ENCODE results near the gene RBM22.

The RBM22 gene

DNA sequence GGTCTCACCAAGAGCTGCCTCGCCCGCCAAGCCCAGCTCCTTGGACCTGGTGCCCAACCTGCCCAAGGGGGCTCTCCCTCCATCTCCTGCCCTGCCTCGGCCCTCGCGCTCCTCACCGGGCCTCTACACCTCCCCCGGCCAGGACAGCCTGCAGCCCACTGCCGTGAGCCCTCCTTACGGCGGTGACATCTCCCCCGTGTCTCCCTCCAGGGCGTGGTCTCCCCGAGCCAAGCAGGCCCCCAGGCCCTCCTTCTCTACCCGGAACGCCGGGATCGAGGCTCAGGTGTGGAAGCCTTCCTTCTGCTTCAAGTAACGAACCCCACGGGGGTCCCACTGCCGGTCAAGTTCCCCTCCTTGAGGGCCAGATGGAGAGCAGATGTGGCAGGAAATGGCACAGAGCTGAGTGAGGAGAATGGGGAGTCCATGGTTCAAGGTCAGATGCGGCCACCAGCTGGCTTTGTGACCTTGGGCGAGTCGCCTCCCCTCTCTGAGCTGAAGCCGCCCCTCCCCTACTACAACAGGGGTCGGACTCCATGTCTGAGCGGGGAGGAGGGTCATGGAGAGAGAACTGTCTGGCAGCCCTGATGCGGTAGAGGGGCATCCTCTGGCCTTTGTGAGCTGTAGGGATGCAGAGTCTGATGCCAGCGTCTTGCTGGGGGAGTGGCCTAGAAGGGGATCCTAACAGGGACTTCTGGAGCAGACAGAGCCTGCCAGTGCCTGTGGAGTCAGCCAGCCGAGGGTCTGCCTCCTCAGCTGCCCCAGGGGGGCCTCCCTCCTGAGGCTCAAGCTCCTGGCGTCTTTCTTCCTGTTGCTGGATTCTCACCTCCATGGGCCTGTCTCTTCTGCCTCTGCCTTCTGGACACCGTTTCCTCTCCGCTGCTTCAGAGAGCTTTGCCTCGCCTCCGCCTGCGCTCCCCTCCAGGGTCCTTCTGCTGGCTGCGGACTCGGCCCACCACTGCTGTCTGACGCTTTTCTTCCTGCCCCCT lies 50.5 kb downstream of the RBM22 start:
- DNase-seq: no peak

DNA sequence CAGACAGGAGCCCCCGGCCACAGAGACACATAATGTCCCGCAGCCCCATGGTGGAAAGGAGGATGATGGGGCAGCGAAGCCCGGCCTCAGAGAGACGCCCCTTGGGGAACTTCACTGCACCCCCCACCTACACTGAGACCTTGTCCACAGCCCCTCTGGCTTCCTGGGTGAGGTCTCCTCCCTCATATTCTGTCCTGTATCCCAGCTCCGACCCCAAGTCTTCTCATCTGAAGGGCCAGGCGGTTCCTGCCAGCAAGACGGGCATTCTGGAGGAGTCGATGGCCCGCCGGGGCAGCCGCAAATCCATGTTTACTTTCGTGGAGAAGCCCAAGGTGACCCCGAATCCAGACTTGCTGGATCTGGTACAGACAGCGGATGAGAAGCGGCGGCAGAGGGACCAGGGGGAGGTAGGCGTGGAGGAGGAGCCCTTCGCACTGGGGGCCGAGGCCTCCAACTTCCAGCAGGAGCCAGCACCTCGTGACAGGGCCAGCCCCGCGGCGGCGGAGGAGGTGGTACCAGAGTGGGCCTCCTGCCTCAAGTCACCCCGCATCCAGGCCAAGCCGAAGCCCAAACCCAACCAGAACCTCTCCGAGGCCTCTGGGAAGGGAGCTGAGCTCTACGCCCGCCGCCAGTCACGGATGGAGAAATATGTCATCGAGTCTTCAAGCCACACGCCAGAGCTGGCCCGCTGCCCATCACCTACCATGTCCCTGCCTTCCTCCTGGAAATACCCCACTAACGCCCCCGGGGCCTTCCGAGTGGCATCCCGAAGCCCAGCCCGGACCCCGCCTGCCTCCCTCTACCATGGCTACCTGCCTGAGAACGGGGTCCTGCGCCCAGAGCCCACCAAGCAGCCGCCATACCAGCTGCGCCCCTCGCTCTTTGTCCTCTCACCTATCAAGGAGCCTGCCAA lies 51.5 kb downstream of the RBM22 start:
- no peak for DNase-seq

DNA sequence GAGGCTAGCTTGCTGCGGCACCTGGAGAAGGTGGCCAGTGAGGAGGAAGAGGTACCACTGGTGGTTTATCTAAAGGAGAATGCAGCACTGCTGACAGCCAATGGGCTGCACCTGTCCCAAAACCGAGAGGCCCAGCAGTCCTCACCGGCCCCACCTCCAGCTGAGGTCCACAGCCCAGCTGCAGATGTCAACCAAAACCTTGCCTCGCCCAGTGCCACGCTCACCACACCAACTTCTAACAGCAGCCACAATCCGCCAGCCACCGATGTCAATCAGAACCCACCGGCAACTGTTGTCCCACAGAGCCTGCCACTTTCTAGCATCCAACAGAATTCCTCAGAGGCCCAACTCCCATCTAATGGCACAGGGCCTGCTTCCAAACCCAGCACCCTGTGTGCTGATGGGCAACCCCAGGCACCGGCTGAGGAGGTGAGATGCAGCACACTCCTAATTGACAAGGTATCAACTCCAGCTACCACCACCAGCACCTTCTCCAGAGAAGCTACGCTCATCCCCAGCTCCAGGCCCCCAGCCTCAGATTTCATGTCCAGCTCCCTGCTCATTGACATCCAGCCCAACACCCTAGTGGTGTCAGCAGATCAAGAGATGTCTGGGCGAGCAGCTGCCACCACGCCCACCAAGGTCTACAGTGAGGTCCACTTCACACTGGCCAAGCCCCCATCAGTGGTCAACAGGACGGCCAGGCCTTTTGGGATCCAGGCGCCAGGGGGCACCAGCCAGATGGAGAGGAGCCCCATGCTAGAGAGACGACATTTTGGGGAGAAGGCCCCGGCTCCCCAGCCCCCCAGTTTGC lies 52.4 kb downstream of the RBM22 start:
- DNase-seq: no peak

DNA sequence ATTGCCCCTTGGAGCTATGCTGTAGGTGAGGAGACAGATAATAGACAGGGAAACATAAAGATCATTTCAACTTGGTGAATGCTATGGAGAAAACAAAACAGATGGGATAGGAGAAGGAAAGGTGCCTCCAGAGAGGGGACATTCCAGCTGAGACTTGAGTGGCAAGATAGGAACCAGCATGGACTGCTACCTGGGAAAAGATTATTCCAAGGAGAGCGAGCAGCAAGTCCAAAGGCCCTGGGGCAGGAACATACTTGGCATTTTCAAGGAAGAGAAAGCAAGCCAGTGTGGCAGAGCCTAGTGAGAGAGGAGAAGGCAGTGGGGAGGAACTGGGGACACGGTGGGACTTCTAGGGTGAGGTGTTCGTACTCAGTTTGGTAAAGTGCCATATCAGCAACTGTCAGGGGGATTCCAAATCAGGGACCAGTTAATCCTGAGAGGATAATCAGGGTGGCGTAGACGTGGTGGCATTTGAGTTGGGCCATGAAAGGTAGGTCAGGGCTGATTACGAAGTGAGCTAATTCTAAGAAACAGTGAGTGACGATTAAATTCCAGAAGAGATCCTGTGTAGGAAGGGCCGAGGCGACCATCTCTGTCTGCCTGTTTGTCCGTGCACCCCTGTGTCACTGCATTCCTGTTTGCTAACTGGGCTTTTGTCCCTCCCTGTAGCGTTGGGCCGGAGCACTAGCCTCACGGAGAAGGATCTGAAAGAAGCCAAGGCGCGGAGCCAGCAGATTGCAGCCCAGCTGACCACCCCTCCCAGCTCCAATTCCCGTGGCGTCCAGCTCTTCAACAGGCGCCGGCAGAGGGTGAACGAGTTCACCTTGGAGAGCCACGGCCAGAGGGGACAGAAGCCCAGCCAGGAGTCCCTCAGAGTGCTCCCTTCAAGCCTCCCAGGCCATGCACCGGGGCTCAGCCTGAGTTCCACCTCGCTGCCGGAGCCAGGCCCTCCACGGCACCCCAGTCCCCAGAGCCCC lies 53.3 kb downstream of the RBM22 start:
- no peak for DNase-seq

DNA sequence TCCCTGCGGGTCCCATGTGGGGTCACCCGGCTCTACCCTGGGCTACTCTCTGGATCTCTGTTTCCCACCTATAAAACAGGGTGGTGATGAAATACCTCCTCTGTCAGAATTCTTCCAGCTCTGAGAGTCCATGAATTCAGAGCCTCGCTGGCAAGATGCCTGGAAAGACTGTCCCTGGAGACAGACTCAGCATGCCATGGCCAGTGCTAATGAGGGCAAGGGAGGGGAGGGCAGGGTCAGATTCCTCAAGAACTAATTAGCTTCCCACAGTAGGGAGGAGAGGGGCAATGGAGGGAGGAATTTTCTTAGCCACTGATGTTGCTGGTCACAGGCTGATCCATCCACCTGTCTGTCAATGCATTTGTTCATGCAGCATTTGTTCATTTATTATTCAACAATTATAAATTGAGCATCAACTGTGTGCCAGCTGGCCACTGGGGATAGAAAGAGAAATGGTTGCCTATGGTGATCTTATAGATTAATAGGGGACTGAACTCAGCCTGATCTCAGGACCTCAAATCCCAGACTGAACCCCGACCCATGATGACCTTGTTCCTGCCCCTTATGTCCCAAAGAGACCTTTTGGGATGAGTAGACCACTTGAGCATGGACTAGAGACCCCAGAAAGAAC lies 55.7 kb downstream of the RBM22 start:
- no peak for DNase-seq

DNA sequence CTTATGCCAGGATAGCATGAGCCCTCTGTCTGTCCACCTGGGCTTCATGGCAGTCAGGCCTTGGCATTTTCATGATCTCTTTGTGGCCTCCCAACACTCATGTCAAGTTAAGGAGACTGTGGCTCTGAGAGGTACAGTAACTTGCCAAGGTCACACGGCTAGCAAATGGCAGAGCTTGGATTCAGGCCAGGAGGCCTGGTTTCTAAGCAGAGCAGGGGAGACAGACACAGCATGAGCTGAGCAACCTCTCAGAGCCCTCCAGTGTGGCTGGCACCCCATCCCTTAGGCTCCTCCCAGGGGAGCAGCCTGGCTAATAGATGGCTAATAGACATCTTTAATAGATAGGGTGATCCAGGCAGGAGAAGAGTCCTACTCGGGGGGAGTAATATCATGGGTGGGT lies 56.3 kb downstream of the RBM22 start:
- no peak for DNase-seq

DNA sequence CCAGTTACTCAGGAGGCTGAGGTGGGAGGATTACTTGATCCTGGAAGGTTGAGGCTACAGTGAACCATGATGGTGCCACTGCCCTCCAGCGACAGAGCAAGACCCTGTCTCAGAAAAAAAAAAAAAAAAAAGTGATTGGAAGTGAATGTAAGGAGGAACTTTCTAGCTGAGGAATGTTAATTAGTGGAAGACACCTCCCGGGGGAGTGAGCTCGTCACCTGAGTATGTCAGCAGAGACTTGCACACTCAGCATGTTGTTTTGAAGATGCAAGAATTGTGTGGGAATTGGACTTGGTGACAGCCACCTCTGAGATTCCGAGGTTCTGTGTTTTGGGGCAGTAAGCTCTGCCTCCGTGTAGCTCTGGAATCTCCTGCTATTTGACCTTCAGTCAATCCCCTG lies 56.8 kb downstream of the RBM22 start:
- DNase-seq: no peak

DNA sequence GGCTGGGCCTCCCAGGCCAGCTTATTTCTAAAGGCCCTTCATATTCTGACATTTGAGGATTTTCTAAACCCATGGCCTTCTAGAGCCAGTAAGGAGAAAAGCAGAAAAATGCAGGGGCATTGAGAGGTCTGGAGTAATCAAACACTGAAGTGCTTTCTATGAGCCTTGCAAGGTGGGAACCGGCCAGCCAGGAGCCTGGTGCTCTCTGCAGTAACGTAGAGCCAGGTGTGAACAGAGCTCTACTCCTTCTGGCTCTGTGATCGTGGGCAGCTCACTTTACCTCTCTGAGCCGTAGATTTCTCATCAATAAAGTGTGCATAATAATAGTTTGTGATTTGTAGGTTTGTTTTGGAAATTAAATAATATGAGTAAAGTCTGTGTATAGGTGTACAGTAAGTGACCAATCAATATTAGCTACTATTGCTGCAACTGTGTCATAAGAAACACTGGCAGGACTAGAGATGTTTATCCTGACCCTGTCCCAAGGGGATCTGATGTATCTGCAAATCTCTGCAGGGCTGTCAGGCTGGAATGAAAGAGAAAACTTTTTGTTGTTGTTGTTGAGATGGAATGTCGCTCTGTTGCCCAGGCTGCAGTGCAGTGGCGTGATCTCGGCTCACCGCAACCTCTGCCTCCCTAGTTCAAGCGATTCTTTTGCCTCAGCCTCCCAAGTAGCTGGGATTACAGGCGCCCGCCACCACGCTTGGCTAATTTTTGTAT lies 57.7 kb downstream of the RBM22 start:
- no peak for DNase-seq

DNA sequence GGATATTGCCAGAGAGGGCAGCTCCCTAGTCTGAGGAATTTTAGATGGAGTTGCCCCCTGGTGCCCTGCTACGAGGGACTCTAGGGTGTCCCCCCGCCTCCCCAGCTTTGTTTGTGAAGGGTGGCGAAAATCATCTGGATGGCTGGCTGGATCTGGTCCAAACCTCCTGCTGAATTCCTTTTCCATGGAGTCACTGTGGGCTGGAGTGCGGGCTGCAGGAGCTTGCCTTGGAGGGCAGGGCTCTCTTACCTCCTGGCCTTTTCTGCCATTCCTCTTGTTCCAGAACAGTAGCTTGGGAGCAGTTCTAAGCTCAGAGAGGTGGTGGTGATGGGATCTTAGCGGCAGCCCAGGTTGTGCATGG lies 58.3 kb downstream of the RBM22 start:
- DNase-seq: no peak

DNA sequence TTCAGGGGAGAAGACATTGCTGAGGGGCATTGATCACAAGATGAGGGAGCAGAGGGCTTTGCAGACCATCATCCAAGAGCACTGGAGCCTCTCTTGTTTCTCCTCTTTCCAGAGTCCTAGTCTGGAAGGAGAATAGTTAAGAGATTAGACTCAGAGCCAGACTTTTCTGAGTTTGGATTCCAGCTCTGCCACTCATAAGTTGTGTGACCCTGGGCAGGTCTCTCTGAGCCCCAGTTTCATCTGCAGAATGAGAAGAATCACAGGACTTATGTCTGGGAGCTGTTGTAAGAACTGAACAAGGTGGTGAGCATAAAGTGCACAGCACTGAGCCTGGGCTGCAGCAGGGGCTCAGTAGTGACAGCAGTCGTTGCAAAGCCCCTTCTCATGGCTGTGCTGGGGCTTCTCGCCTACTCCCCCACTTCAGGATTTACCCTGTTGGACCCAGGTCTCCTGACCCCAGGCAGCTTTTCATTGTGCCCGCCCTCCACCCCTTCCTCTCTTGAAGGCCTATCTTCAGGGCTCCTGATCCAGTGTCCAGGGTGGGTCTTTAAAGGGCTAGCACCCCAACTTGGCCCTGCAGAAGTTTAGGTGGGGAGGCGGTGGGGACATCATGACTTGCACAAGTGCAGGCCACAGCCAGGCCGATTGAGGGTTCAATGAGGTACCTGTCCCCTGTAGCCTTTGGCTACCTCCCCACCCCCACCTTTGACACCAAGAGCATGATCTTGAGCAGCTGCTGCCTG lies 58.9 kb downstream of the RBM22 start:
- no peak for DNase-seq

DNA sequence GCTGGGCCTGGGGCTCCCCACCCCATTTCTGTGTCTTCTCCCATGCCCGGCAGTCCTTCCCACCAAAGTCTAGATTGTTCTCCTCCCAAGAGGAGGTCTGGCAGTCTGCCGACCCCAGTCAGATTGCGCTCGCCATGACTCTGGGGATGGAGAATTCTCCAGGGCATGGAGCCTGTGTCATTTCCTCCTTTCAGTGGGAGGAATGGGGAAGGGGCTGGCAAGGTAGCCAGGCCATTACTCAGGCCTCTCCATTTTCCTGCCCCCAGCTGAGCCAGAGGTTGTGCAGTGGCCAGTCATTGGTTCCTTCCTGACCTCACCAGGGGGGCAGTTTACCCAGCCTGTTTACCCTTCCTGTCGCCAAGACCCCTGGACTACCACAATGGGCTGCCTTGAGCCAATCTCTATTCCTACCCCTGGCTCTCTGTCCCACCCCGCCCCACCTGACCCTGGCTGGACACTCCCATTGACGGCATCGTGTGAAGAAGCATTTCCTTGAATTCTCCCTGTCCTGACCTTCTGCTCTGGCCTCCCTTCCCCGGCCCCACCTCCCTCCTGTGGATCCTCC lies 59.8 kb downstream of the RBM22 start:
- DNase-seq: no peak

All from NCI-H187 (cell line).